ENCODE results near the gene ANLN.
"Not testable (repeated sequence)": the region's sequence is repeated elsewhere in the genome, so short reads cannot be mapped to it uniquely, and the experiment has no call there.

Gene ANLN

DNA sequence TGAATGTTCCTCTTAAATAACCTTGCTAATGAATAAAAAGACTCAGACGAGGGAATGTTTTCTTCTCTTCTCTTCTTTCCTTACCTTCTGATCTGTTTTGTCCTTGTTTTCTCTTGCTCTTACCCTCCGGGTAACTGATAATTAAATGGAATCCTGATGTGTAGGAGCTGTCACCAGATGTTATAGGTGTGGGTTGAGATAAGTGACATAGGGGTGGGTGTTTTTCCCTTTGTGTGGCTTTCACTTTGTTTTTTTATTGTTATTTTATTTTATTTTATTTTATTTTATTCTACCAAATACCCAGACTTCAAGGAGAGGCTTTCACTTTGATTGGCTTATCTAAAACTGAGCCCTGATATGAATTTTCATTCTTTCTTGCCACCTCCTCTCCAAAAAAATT lies 25.5 kb downstream of the ANLN start:
- no peak for DNase-seq

DNA sequence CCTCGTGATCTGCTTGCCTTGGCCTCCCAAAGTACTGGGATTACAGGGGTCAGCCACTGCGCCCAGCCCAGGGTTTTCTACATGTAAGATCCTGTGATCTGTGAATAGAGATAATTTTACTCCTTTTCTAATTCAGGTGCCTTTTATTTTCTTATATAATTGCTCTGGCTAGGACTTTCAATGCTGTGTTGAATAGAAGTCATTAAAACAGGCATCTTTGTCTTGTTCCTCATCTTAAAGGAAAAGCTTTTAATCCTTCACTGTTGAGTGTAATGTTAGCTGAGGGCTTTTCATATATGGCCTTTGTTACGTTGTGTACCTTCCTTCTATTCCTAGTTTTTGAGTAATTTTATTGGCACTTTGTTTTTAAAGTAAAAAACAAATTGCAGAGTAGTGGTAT lies 26.6 kb downstream of the ANLN start:
- no peak for DNase-seq

DNA sequence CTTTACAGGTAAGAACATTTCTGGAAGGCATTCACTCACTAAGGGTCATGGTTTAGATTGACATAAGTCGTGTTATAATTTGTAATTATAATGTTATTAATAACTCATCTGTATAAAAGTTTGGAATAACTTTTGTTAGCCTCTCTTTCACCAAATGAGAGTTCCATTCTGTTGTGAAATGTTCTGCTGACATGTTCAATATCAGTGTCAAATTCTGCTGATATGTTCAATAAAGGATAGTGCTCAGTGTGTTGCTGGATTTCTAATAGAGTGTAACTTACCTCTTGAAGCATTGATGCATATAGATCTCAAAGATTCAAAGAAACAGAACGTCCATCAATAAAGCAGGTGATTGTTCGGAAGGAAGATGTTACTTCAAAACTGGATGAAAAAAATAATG lies 30.6 kb downstream of the ANLN start:
- DNase-seq: no peak

GRCh38 chr7:36422072-36422471 lies 32.4 kb downstream of the ANLN start:
- DNase-seq: no peak

GRCh38 chr7:36423633-36424032 lies 34.0 kb downstream of the ANLN start:
- DNase-seq: no peak

GRCh38 chr7:36430186-36430585 lies 40.5 kb downstream of the ANLN start:
- no peak for DNase-seq

GRCh38 chr7:36430881-36431280 lies 41.2 kb downstream of the ANLN start:
- no peak for DNase-seq

GRCh38 chr7:36438211-36438610 lies 48.5 kb downstream of the ANLN start:
- DNase-seq: no peak

DNA sequence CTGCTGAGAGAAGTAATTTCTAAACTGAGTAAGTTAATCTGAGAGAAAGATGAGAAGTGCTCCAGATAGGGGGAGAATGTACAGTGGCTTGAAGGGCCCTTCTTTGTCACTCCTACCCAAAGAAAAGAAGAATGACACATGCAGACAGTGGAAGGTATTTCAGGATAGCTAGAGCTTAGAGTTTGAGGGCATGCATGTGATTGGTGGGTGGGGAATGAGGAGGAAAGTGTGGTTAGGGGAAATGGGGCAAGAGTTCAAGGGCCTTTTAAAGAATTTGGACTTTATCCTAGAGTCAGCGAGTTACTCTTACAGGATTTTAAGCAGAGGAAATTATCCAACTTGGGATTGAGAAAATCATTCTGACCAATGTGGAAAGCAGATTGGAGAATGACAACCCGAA lies 50.0 kb downstream of the ANLN start:
- no peak for DNase-seq

- no peak for DNase-seq
Measured at GRCh38 chr7:36440880-36441279, 51.2 kb downstream of the ANLN start.

- DNase-seq: no peak
Measured at GRCh38 chr7:36441344-36442022, 51.8 kb downstream of the ANLN start.

- DNase-seq: no peak
Measured at GRCh38 chr7:36448781-36449379, 59.2 kb downstream of the ANLN start.

DNA sequence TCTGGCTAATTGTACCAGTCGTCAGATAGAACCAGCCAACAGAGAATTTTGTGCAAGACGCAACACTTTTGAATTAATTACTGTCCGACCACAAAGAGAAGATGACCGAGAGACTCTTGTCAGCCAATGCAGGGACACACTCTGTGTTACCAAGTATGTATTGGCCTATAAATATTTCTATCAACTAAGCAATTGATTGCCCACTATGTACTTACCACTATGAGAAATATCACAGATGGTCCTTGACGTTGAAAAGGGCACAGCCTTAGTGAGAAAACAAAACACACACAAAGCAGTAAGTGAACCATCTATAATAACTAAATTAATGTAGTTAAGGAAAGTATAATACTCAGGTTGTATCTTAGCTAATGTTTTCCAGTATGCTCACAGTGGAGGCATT lies 60.0 kb downstream of the ANLN start:
- DNase-seq: no peak

- no peak for DNase-seq
Measured at GRCh38 chr7:36453769-36454168, 64.1 kb downstream of the ANLN start.

DNA sequence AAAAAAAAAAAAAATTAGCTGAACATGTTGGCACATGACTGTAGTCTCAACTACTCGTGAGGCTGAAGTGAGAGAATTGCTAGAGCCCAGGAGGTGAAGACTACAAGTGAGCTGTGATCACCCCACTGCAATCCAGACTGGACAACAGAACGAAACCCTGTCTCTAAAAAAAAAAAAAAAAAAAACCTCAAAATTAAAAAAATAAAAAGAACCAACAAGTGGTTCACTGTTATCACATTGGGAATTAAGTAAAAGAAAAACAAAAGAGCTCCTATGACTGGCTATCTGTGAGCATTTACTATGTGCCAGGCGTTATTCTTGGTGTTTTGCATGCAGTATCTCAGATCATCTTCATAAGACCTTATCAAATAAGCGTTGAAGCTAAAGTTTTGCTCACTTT lies 66.0 kb downstream of the ANLN start:
- DNase-seq: no peak

- no peak for DNase-seq
Measured at GRCh38 chr7:36456138-36456537, 66.5 kb downstream of the ANLN start.

GRCh38 chr7:36456548-36456947 lies 66.9 kb downstream of the ANLN start:
- no peak for DNase-seq

- DNase-seq: no peak
Measured at GRCh38 chr7:36459236-36459960, 69.7 kb downstream of the ANLN start.

- DNase-seq: no peak
Measured at GRCh38 chr7:36460811-36461429, 71.3 kb downstream of the ANLN start.

- DNase-seq: no peak
Measured at GRCh38 chr7:36462551-36463137, 73.0 kb downstream of the ANLN start.

- DNase-seq: no peak
Measured at GRCh38 chr7:36464271-36464670, 74.6 kb downstream of the ANLN start.

GRCh38 chr7:36466001-36466400 lies 76.3 kb downstream of the ANLN start:
- DNase-seq: not testable (repeated sequence)

- DNase-seq: no peak
Measured at GRCh38 chr7:36468370-36469101, 78.9 kb downstream of the ANLN start.

All from GDM1 (cell line).